MM.1S (cell line): ENCODE data around the gene HOXA2.

Source experiments
- DNase-seq: peaks from one replicate; pipeline ENCODE4 v3.0.0-alpha.2; 2015
- H2AFZ ChIP-seq: fragments of 300-600 bp; sonication (generic); 2 replicates; pipeline ENCODE4 v1.6.0; 2016; ENCODE audit warnings: antibody characterized with exemption, low read length
- H3F3A ChIP-seq: fragments of 300-600 bp; sonication (generic); 2 replicates; pipeline ENCODE4 v1.6.1; 2016; ENCODE audit warnings: mild to moderate bottlenecking, antibody characterized with exemption, low read length, moderate library complexity, mixed read lengths; ENCODE audit not compliant: insufficient read depth
- H3K27ac ChIP-seq: fragments of 300-600 bp; sonication (generic); 2 replicates; pipeline ENCODE4 v1.5.1; 2016; ENCODE audit warnings: mild to moderate bottlenecking, low read length
- H3K27me3 ChIP-seq: fragments of 300-600 bp; sonication (generic); replicated peaks from 2 replicates; pipeline ENCODE4 v1.6.0; 2016; ENCODE audit warnings: low read length; ENCODE audit not compliant: insufficient read depth
- H3K36me3 ChIP-seq: fragments of 300-600 bp; sonication (generic); replicated peaks from 2 replicates; pipeline ENCODE4 v1.6.1; 2016; ENCODE audit warnings: mild to moderate bottlenecking, low read length, mixed read lengths; ENCODE audit not compliant: insufficient read depth
- H3K4me1 ChIP-seq: fragments of 300-600 bp; sonication (generic); 2 replicates; pipeline ENCODE4 v1.6.1; 2016; ENCODE audit warnings: low read length, mixed read lengths
- H3K4me2 ChIP-seq: fragments of 300-600 bp; sonication (generic); 2 replicates; pipeline ENCODE4 v1.6.0; 2016; ENCODE audit warnings: low read depth, low read length
- H3K4me3 ChIP-seq: fragments of 300-600 bp; sonication (generic); 2 replicates; pipeline ENCODE4 v1.5.1; 2016; ENCODE audit warnings: low read length, mixed read lengths
- H3K79me2 ChIP-seq: fragments of 300-600 bp; sonication (generic); 2 replicates; pipeline ENCODE4 v1.6.1; 2016; ENCODE audit warnings: mixed run types, low read length, mixed read lengths
- H3K9ac ChIP-seq: fragments of 300-600 bp; sonication (generic); 2 replicates; pipeline ENCODE4 v1.6.1; 2016; ENCODE audit warnings: low read length, mixed read lengths
- H3K9me2 ChIP-seq: fragments of 300-600 bp; sonication (generic); replicated peaks from 2 replicates; pipeline ENCODE4 v1.6.1; 2016; ENCODE audit warnings: mild to moderate bottlenecking, low read length, mixed read lengths; ENCODE audit not compliant: insufficient read depth
- H3K9me3 ChIP-seq: fragments of 300-600 bp; sonication (generic); replicated peaks from 2 replicates; pipeline ENCODE4 v1.6.1; 2016; ENCODE audit warnings: mild to moderate bottlenecking, low read length, mixed read lengths; ENCODE audit not compliant: insufficient read depth
- H4K20me1 ChIP-seq: fragments of 300-600 bp; sonication (generic); 2 replicates; pipeline ENCODE4 v1.6.1; 2016; ENCODE audit warnings: mild to moderate bottlenecking, low read length, moderate library complexity, mixed read lengths; ENCODE audit not compliant: insufficient read depth
- EZH2 ChIP-seq: fragments of 300-600 bp; sonication (generic); optimal IDR thresholded peaks from 2 replicates; pipeline ENCODE3; 2017; ENCODE audit warnings: low read depth, mild to moderate bottlenecking, antibody characterized with exemption, low read length, mixed read lengths
- EZH2phosphoT487 ChIP-seq: fragments of 300-600 bp; sonication (generic); IDR thresholded peaks from 2 replicates; pipeline ENCODE4 v1.6.1; 2018; ENCODE audit warnings: antibody characterized with exemption, low read length
- TF ChIP-seq, protein P1 (sequence below): fragments of 300-600 bp; sonication (generic); IDR thresholded peaks from 2 replicates; pipeline ENCODE4 v1.5.1; 2016; ENCODE audit warnings: antibody characterized with exemption, low read length, mixed read lengths

Gene HOXA2

DNA sequence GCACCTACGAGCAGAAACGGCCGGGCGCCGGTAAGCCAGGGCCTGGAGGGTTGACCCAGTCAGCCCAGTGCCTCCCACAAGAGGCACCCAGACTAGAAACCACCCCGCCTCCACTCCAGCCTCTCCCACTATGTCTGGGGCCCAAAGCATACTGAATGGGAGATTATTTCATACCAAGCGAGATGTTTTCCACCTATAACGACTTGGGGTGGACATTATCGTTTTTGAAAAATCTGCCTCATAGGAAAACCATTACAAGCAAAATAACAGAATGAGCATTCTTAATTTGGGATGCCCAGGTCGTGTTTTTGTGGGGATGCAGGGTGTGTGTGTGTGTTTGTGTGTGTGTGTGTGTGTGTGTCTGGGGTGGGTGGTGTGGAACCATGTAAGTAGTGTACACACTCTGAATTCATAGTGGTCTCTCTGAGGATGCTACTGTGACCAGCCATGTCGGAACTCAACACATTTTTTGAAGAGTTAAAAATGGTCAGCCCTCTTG is 43.5 kb upstream of the HOXA2 start:
- Histone ChIP-seq H4K20me1 (no peaks in the 10 kb centered on the region), H3K4me3 (no peak overlapping the region), H3K27ac (no peak overlapping the region), H3F3A (no peaks in the 10 kb centered on the region), H3K4me1 (no peaks in the 10 kb centered on the region), H3K36me3 (no peaks in the 10 kb centered on the region), H3K9me2 (no peaks in the 10 kb centered on the region), H3K9ac (no peak overlapping the region), H3K9me3 (no peaks in the 10 kb centered on the region), H3K27me3 (peaks cover 34% of the 10 kb centered on the region), H3K4me2 (no peak overlapping the region), H3K79me2 (no peaks in the 10 kb centered on the region), H2AFZ (no peak overlapping the region)
- TF ChIP-seq, protein P1, sequence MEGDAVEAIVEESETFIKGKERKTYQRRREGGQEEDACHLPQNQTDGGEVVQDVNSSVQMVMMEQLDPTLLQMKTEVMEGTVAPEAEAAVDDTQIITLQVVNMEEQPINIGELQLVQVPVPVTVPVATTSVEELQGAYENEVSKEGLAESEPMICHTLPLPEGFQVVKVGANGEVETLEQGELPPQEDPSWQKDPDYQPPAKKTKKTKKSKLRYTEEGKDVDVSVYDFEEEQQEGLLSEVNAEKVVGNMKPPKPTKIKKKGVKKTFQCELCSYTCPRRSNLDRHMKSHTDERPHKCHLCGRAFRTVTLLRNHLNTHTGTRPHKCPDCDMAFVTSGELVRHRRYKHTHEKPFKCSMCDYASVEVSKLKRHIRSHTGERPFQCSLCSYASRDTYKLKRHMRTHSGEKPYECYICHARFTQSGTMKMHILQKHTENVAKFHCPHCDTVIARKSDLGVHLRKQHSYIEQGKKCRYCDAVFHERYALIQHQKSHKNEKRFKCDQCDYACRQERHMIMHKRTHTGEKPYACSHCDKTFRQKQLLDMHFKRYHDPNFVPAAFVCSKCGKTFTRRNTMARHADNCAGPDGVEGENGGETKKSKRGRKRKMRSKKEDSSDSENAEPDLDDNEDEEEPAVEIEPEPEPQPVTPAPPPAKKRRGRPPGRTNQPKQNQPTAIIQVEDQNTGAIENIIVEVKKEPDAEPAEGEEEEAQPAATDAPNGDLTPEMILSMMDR, result no peak
- no peak for DNase-seq

DNA sequence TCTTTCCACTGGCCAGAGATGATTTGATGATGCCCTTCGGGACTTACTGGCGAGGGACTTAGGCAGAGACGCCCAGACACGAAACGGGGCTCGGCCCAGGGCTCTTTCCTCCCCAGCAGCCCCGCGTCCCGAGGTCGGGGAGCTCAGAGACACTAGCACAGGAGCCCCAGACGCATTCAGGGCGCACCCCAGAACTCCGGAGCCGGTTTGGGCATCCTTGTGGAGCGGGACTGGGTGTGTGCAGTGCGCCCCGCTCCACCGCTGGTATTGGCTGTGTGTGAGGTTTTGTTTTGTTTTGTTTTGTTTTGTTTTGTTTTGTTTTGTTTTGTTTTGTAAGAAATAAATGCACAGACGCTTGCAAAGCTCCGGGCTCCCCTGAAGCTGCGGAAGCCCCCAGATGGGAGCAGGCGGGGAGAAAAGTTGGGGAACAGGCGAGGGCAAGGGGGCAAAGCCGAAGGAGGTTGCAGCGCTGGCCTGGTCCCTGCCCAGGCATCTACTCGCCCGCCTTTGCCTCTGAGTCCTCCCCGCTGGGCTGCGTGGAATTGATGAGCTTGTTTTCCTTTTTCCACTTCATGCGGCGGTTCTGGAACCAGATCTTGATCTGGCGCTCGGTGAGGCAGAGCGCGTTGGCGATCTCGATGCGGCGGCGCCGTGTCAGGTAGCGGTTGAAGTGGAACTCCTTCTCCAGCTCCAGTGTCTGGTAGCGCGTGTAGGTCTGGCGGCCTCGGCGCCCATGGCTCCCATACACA is 42.9 kb upstream of the HOXA2 start:
- Histone ChIP-seq H3K9me2 (no peaks in the 10 kb centered on the region), H3K4me2 (no peak overlapping the region), H3K27ac (no peak overlapping the region), H4K20me1 (no peaks in the 10 kb centered on the region), H3K36me3 (no peaks in the 10 kb centered on the region), H3K79me2 (no peaks in the 10 kb centered on the region), H3K4me3 (no peak overlapping the region), H3K4me1 (no peaks in the 10 kb centered on the region), H3K9me3 (no peaks in the 10 kb centered on the region), H3K27me3 (peaks cover 34% of the 10 kb centered on the region), H2AFZ (no peak overlapping the region), H3K9ac (no peak overlapping the region), H3F3A (no peaks in the 10 kb centered on the region)
- TF ChIP-seq EZH2phosphoT487 (no peak), EZH2 (no peak)
- TF ChIP-seq, protein P1, result no peak
- no peak for DNase-seq

DNA sequence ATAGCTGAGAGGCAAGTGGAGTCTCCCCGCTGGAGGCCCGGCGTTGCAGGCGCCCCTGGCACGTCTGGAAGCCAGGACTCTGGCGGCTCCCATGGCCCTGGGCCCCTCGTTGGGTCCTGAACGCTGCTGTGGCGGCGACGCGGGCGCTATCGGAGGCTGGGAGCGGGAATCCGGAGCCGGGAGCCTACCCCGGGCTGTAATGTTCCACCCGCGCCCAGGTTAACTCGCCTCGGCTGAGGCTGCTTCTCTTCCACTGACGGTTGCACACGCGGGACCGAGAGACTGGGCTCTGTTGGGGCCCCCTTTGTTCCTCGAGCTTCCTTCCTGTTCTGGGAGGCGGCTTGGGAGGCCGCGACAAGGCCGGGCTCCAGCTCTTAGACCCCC is 42.3 kb upstream of the HOXA2 start:
- Histone ChIP-seq H3K4me3 (no peak overlapping the region), H4K20me1 (no peaks in the 10 kb centered on the region), H3K36me3 (no peaks in the 10 kb centered on the region), H3K27ac (no peak overlapping the region), H3K9me3 (no peaks in the 10 kb centered on the region), H2AFZ (no peak overlapping the region), H3K9ac (no peak overlapping the region), H3K79me2 (no peaks in the 10 kb centered on the region), H3K4me1 (no peaks in the 10 kb centered on the region), H3K9me2 (no peaks in the 10 kb centered on the region), H3K4me2 (no peak overlapping the region), H3F3A (no peaks in the 10 kb centered on the region), H3K27me3 (peaks cover 34% of the 10 kb centered on the region)
- DNase-seq, result no peak
- TF ChIP-seq EZH2 (no peak), EZH2phosphoT487 (no peak)
- TF ChIP-seq, protein P1, result no peak
